IMR-90 (cell line): ENCODE results near the gene SLC38A11. TPM values are rescaled to one million over a fixed set of nuclear protein-coding genes. Genes with fewer than 3 reads are reported as not detected.

ENCODE experiments used
- ATAC-seq: fragments of 200-7000 bp; cut with Tn5 transposase; 2 replicates; pipeline ENCODE4 v1.9.1; 2020; ENCODE audit warnings: low read depth, mild to moderate bottlenecking, moderate library complexity
- BruUV-seq: library from RNA; stranded (reverse); fragments of 400-500 nt; replicated peaks from 2 replicates; lab custom pipeline; 2021; lab: Mats Ljungman, UMichigan
- CTCF ChIA-PET: fragments of 300-600 bp; formaldehyde crosslinking; extraction: SDS; loops from one replicate; lab custom pipeline; 2021; ENCODE audit warnings: antibody characterized with exemption; lab: Yijun Ruan, JAX
- POLR2A ChIA-PET: fragments of 300-600 bp; sonication (Branson Sonifier 250); formaldehyde crosslinking; loops from one replicate; lab custom pipeline; 2022; ENCODE audit warnings: antibody characterized with exemption; ENCODE audit not compliant: unreplicated experiment; lab: Charles Lee
- DNase-seq: peaks from one replicate; pipeline ENCODE4 v3.0.0; 2013
- H2AFZ ChIP-seq: replicated peaks from 2 replicates; pipeline ENCODE3; 2013; ENCODE audit warnings: low read length, mild to moderate bottlenecking; ENCODE audit not compliant: poor library complexity
- H2AK5ac ChIP-seq: 2 replicates; pipeline ENCODE4 v1.6.1; 2013; ENCODE audit warnings: low read depth, low read length, inconsistent platforms
- H2AK9ac ChIP-seq: replicated peaks from 2 replicates; pipeline ENCODE3; 2013; ENCODE audit warnings: mild to moderate bottlenecking, low read depth, low read length, moderate library complexity; ENCODE audit not compliant: poor library complexity
- H2BK120ac ChIP-seq: 2 replicates; pipeline ENCODE4 v1.6.1; 2013; ENCODE audit warnings: low read depth, low read length, inconsistent platforms
- H2BK15ac ChIP-seq: 3 replicates; pipeline ENCODE4 v1.6.1; 2013; ENCODE audit warnings: low read depth, low read length, inconsistent platforms
- H2BK20ac ChIP-seq: 2 replicates; pipeline ENCODE4 v1.6.1; 2013; ENCODE audit warnings: low read depth, mild to moderate bottlenecking, inconsistent platforms, low read length, moderate library complexity
- H2BK5ac ChIP-seq: 2 replicates; pipeline ENCODE4 v1.6.1; 2013; ENCODE audit warnings: mild to moderate bottlenecking, low read depth, low read length, inconsistent platforms; ENCODE audit not compliant: poor library complexity, severe bottlenecking
- H3K14ac ChIP-seq: replicated peaks from 2 replicates; pipeline ENCODE4 v1.6.1; 2013; ENCODE audit warnings: low read depth, low read length, inconsistent platforms
- H3K18ac ChIP-seq: 2 replicates; pipeline ENCODE4 v1.6.1; 2013; ENCODE audit warnings: low read depth, low read length, control low read depth
- H3K23ac ChIP-seq: 2 replicates; pipeline ENCODE4 v1.6.1; 2013; ENCODE audit warnings: low read depth, low read length, inconsistent platforms
- H3K27ac ChIP-seq: 2 replicates; pipeline ENCODE4 v1.5.1; 2013; ENCODE audit warnings: mild to moderate bottlenecking, control low read depth, low read length; ENCODE audit not compliant: insufficient read depth
- H3K27me3 ChIP-seq: 2 replicates; pipeline ENCODE4 v1.6.1; 2013; ENCODE audit warnings: low read length; ENCODE audit not compliant: control insufficient read depth, insufficient read depth
- H3K36me3 ChIP-seq: 2 replicates; pipeline ENCODE4 v1.6.1; 2013; ENCODE audit warnings: low read length, mixed read lengths; ENCODE audit not compliant: control insufficient read depth, insufficient read depth
- H3K4ac ChIP-seq: 2 replicates; pipeline ENCODE4 v1.6.1; 2013; ENCODE audit warnings: low read depth, low read length, inconsistent platforms
- H3K4me1 ChIP-seq: 2 replicates; pipeline ENCODE4 v1.6.1; 2013; ENCODE audit warnings: low read length, mixed read lengths; ENCODE audit not compliant: control insufficient read depth, insufficient read depth
- H3K4me2 ChIP-seq: 2 replicates; pipeline ENCODE4 v1.6.1; 2013; ENCODE audit warnings: low read depth, mild to moderate bottlenecking, control low read depth, low read length, moderate library complexity
- H3K4me3 ChIP-seq: 2 replicates; pipeline ENCODE4 v1.5.1; 2013; ENCODE audit warnings: low read depth, mild to moderate bottlenecking, control low read depth, low read length, moderate library complexity; ENCODE audit not compliant: insufficient read depth
- H3K56ac ChIP-seq: 2 replicates; pipeline ENCODE4 v1.6.1; 2013; ENCODE audit warnings: low read length, inconsistent platforms; ENCODE audit not compliant: insufficient read depth; ENCODE audit errors: extremely low read depth
- H3K79me1 ChIP-seq, 2 experiments: 2 replicates each; pipeline ENCODE4 v1.6.1; 2013; ENCODE audit warnings: low read length in 2 of 2, inconsistent platforms in 1 of 2, low read depth in 1 of 2
- H3K9ac ChIP-seq: 2 replicates; pipeline ENCODE4 v1.6.1; 2013; ENCODE audit warnings: low read depth, low read length, control low read depth
- H3K9me1 ChIP-seq: 2 replicates; pipeline ENCODE4 v1.6.1; 2013; ENCODE audit warnings: low read length, inconsistent platforms; ENCODE audit not compliant: insufficient read depth
- H3K9me3 ChIP-seq: 2 replicates; pipeline ENCODE4 v1.6.1; 2013; ENCODE audit warnings: low read length; ENCODE audit not compliant: control insufficient read depth, insufficient read depth
- H4K20me1 ChIP-seq: 2 replicates; pipeline ENCODE4 v1.6.1; 2013; ENCODE audit warnings: low read length, inconsistent platforms; ENCODE audit not compliant: insufficient read depth
- H4K5ac ChIP-seq: 2 replicates; pipeline ENCODE4 v1.6.1; 2013; ENCODE audit warnings: mild to moderate bottlenecking, low read depth, low read length, control low read depth
- H4K8ac ChIP-seq, 2 experiments: 2 replicates each; pipeline ENCODE4 v1.6.1; 2013; ENCODE audit warnings: low read depth in 2 of 2, low read length in 2 of 2, control low read depth in 1 of 2, inconsistent platforms in 1 of 2
- H4K91ac ChIP-seq: 2 replicates; pipeline ENCODE4 v1.6.1; 2013; ENCODE audit warnings: low read depth, low read length, inconsistent platforms; ENCODE audit not compliant: insufficient read depth
- BHLHE40 ChIP-seq: fragments of 150-350 bp; IDR thresholded peaks from 2 replicates; pipeline ENCODE4 v1.6.1; 2016; ENCODE audit warnings: mild to moderate bottlenecking, low read depth, low read length
- MAZ ChIP-seq: IDR thresholded peaks from 2 replicates; pipeline ENCODE4 v1.6.1; 2012; ENCODE audit warnings: low read depth, mild to moderate bottlenecking, low read length, improper control_type of control experiment, moderate library complexity, borderline replicate concordance
- POLR2A ChIP-seq: IDR thresholded peaks from 2 replicates; pipeline ENCODE4 v1.6.1; 2012; ENCODE audit warnings: mild to moderate bottlenecking, low read depth, low read length
- RAD21 ChIP-seq: IDR thresholded peaks from 2 replicates; pipeline ENCODE4 v1.6.1; 2012; ENCODE audit warnings: low read length, improper control_type of control experiment
- WGBS, 2 experiments: methylation state at CpG; one replicate each; pipeline versions ENCODE4 v1.1.5 to v1.1.7; 2013; ENCODE audit warnings: missing lambda C conversion rate in 2 of 2; ENCODE audit not compliant: insufficient read length in 1 of 2; ENCODE audit errors: extremely low coverage in 2 of 2; 5-methylcytosine and 5-hydroxymethylcytosine counted together
- dilution Hi-C: fragments of 300-500 bp; cut with HindIII; formaldehyde crosslinking; loops from one replicate; pipeline ENCODE4 v1.14.3; 2018; ENCODE audit warnings: low sequenced_read_pairs; ENCODE audit not compliant: unreplicated experiment
- in situ Hi-C: fragments of 300-500 bp; cut with MboI; formaldehyde crosslinking; loops from 3 replicates; pipeline ENCODE4 v1.14.3; 2019; ENCODE audit warnings: low sequenced_read_pairs, inconsistent platforms, mixed read lengths
- intact Hi-C: fragments of 100-400 bp; cut with micrococcal nuclease; formaldehyde crosslinking; loops from 2 replicates; pipeline ENCODE4 v1.10.0; 2022
- polyA plus RNA-seq, 3 experiments: library from polyadenylated mRNA; depleted of rRNA; stranded (reverse); fragments of >200 nt; gene quantifications; 2 replicates each; pipeline ENCODE4 v1.2.3, GENCODE V29; 2012; ENCODE audit warnings: low replicate concordance in 1 of 3
- total RNA-seq: library from RNA; depleted of rRNA; stranded (reverse); fragments of >200 nt; gene quantifications from 2 replicates; pipeline ENCODE4 v1.2.3, GENCODE V29; 2012
- TF ChIP-seq, protein P1 (sequence below): fragments of 150-350 bp; IDR thresholded peaks from 2 replicates; pipeline ENCODE4 v1.6.1; 2016; ENCODE audit warnings: low read depth, mild to moderate bottlenecking, low read length, moderate library complexity, borderline replicate concordance

SLC38A11 gene
- total and polyA plus RNA-seq, 2 of the 4 experiments (the other 2 are of a cell fraction), result 0.18 to 0.21 TPM

DNA sequence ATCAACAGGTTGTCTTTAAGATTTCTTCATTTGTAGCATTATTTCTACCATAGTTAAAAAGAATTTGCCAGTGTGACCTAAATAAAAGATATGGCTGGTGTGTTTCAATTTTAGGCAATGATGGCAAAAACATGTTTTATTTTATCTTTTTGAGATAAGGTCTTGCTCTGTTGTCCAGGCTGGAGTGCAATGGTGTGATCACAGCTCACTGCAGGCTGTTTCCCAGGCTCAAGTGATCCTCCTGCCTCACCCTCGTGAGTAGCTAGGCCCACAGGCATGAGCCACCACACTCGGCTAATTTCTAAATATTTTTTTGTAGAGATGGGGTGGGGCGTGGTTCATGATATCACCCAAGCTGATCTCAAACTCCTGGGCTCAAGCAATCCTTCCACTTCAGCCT lies 66.7 kb downstream of the SLC38A11 start:
- Histone ChIP-seq H2BK15ac (no peak overlapping the region), H3K9me1 (no peaks in the 10 kb centered on the region), H3K56ac (no peak overlapping the region), H3K9ac (no peak overlapping the region), H4K5ac (no peak overlapping the region), H2BK5ac (no peak overlapping the region), H3K27ac (no peak overlapping the region), H4K20me1 (no peaks in the 10 kb centered on the region), H3K18ac (no peak overlapping the region), H3K23ac (no peak overlapping the region), H3K4me3 (no peak overlapping the region), H3K4me2 (no peak overlapping the region), H2BK120ac (no peak overlapping the region), H3K27me3 (no peaks in the 10 kb centered on the region), H4K91ac (no peak overlapping the region), H3K9me3 (no peaks in the 10 kb centered on the region), H4K8ac (no peak overlapping the region), H2BK20ac (no peak overlapping the region), H2AK9ac (no peak overlapping the region), H2AFZ (no peak overlapping the region), H3K4ac (no peak overlapping the region), H2AK5ac (no peak overlapping the region), H3K36me3 (no peaks in the 10 kb centered on the region), H3K79me1 (no peaks in the 10 kb centered on the region), H3K4me1 (no peaks in the 10 kb centered on the region), H3K14ac (no peak overlapping the region)
- ChIA-PET POLR2A (no interaction called here), CTCF (no interaction called here)
- TF ChIP-seq POLR2A (no peak), RAD21 (no peak), MAZ (no peak), BHLHE40 (no peak)
- TF ChIP-seq, protein P1, sequence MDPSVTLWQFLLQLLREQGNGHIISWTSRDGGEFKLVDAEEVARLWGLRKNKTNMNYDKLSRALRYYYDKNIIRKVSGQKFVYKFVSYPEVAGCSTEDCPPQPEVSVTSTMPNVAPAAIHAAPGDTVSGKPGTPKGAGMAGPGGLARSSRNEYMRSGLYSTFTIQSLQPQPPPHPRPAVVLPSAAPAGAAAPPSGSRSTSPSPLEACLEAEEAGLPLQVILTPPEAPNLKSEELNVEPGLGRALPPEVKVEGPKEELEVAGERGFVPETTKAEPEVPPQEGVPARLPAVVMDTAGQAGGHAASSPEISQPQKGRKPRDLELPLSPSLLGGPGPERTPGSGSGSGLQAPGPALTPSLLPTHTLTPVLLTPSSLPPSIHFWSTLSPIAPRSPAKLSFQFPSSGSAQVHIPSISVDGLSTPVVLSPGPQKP, result no peak
- intact Hi-C loops (no loop called here), in situ Hi-C loops (no loop called here), dilution Hi-C loops (no loop called here)
- no peak for DNase-seq
- ATAC-seq, result no peak
- BruUV-seq, result no TSS peak
- no CpG with 5 or more reads among the region's 3 CpGs for WGBS, 2 experiments
